ENCODE data around the gene GRPR.
"Not testable (repeated sequence)": the region's sequence is repeated elsewhere in the genome, so short reads cannot be mapped to it uniquely, and the experiment has no call there.

GRPR gene

GRCh38 chrX:16177260-16177659 is 53.9 kb downstream of the GRPR start:
- no peak for DNase-seq (ENCODE audit: low spot score)

- not testable (repeated sequence) for DNase-seq (ENCODE audit: low spot score)
These were observed 60.5 kb downstream of the GRPR start for GRCh38 chrX:16183843-16184242.

- no peak for DNase-seq (ENCODE audit: low spot score)
These were observed 62.4 kb downstream of the GRPR start for GRCh38 chrX:16185725-16186136.

- no peak for DNase-seq (ENCODE audit: low spot score)
These were observed 63.1 kb downstream of the GRPR start for GRCh38 chrX:16186380-16187007.

- DNase-seq (ENCODE audit: low spot score): no peak
These were observed 63.8 kb downstream of the GRPR start for GRCh38 chrX:16187024-16187760.

GRCh38 chrX:16188687-16189086 is 65.3 kb downstream of the GRPR start:
- no peak for DNase-seq (ENCODE audit: low spot score)

GRCh38 chrX:16191605-16192004 is 68.2 kb downstream of the GRPR start:
- DNase-seq (ENCODE audit: low spot score): no peak

GRCh38 chrX:16196829-16197228 is 73.5 kb downstream of the GRPR start:
- DNase-seq (ENCODE audit: low spot score): no peak

- DNase-seq (ENCODE audit: low spot score): no peak
These were observed 76.0 kb downstream of the GRPR start for GRCh38 chrX:16199343-16199742.

GRCh38 chrX:16202943-16203342 is 79.6 kb downstream of the GRPR start:
- DNase-seq (ENCODE audit: low spot score): no peak

All from Ammon's horn (tissue), 1 donor.